Medulla oblongata (tissue), 1 donor: ENCODE data around the gene POLR2L.

Experiments
- DNase-seq: peaks from one replicate; pipeline ENCODE4 v3.0.0-alpha.2; 2015; ENCODE audit errors: extremely low spot score

Gene POLR2L

DNA sequence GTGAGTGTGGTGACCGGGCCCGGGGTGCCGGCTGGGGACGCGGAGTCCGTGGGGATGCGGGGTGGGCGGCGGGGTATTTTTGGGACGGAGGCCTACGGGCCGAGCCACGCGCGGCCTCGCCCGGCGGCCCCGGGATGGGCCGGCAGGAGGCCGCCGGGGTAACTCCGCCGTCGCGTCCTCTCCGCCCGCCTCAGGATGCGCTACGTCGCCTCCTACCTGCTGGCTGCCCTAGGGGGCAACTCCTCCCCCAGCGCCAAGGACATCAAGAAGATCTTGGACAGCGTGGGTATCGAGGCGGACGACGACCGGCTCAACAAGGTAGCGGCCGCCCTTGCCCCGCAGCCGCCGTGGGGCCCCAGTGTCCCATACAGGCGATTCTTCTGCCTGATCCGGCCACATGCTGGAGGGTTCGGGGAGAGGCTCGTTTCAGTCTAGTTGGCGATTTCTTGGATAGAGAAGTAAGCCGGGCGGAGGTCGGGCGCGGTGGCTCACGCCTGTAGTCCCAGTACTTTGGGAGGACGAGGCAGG, 32.2 kb downstream of the POLR2L start:
- DNase-seq = no peak

DNA sequence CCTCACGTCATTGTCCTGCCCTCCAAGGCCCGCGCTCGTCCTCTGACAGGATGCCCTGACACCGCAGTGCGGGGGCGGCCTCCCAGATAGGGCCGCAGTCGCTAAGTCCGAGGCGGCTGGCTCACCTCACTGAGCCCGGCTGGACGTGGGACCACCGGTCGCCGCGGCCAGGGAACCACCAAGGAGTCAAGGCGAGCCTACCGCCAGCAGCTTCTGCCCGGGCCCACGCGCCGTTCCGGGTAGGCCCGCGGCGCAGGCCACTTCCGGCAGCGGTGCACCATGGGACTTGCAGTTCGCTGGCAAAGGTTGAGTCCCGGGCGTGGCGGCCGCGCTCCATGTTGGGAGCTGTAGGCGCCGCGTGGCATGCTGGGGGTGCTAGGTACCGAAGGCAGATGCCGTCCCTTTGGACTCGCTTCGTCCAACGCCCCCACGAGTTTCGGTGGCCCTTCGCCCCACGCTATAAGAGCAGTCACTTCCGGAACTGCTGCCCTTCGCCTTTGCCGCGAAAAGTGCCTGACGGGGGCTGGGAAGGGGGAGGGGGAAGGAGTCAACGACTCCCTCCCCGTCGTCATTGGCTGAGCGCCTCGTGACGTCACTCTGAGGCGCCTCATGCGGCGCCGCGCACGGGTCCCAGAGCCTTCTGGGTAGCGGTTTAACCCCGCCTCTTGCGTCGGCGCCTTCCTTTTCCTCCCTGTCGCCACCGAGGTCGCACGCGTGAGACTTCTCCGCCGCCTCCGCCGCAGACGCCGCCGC, 32.9 kb downstream of the POLR2L start, which contains the start of gene RPLP2:
Gene RPLP2 (plus strand): TSS at position 681 of the 753 bp plus-strand sequence. CDS start 268 bp downstream, outside the sequence.
- peak; percentile 98 for DNase-seq

DNA sequence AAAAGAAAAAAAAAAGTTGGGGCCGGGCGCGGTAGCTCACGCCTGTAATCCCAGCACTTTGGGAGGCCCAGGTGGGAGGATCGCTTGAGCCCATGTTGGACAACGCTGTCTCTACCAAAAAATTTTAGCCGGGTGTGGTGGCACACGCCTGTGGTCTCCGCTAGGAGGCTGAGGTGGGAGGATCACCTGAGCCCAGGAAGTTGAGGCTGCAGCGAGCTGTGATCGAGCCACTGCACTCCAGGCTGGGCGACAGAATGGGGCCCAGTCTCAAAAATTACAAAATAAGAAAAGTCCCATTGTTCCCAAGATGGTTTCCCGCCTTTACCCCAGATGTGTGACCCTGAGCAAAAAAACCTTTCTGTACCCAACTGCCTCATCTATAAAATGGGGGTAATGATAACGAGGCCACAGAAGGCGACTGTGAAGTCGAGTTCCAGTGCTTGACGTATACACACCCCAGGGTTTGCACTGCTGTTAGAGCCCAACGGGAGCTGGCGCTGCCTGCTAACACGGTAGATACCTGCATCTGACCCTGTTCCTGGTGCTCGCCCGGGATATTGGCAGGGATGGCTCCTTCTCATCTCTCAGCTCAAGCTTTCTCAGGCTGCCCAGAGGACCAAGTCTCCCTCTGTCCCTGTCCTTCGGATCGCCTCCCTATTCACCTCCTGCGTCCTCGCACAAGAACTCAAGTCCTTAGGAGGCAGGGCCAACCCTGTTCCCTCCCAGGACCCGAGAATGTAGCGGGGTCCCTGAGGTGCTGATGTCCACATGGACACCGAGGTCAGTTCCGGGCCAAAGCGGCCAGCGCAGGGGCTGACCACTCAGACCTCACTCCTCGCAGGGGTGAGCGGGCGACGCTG, 33.7 kb downstream of the POLR2L start:
- DNase-seq = no peak

DNA sequence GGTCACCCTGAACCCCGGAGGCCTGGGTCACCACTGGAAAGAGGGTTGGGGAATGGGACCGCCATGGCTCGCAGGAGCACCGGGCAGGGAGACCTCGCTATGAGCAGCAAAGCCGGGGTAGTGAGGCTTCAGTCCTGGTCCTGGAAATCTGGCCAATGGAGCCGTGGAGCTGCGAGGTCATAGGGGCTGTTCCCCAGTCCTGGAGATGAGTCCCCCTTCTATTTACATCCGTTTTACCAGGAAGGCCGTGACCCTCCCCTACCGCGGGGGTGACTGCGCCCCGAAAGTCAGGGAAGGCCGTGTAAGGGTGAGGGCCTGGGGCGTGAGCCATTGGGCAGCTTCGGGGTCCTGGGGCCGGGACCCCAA, 37.7 kb downstream of the POLR2L start:
- no peak for DNase-seq

DNA sequence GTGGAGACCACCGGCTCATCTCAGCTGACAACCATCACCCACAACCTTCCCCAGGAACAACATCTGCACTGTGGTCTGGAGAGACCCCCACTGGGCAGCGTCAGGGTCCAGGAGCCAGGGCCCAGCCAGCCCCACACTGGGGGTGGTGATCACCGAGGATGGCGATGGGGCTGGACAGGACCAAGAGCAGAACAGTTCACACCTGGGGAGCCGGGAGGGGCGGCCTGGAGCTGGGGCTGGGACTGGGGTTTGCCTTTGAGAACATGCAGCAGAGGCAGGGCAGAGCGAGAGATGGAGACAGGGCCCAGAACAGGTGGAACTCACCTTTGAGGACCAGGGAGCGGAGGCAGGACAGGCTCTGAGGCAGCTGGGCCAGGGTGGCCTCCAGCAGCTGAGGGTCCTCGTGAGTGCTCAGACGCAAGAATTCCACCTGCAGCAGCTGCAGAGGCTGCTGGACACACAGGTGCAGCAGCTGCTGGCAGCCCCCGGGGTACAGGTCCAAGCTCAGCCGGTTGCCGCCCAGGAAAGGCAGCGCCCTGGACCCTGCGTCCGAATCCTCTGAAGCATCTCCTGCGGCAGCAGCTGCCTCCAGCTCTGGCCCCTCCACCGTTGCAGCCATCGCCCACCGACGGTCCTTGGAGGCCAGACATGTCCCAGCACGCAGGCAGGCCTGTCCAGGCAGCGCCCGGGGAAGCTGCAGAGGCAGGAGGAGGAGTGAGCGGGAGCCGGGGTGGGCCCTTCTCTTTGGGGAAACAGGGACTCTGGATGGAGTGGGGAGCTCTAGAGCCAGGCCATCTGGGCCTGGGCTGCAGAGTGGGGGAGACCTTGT, 38.3 kb downstream of the POLR2L start:
- no peak for DNase-seq

DNA sequence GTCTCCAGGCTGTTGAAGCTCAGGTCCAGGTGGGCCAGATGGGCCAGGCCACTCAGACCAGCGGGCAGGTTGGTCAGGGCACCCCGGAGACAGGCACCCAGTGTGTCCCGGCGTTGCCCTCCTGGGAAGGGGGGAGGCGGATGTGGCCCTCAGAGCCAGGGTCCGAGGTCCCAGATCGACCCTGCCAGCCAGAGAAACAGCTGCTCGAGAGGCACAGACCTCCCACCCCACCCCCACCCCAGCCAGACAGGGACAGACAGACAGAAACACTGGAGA, 38.9 kb downstream of the POLR2L start:
- no peak for DNase-seq

DNA sequence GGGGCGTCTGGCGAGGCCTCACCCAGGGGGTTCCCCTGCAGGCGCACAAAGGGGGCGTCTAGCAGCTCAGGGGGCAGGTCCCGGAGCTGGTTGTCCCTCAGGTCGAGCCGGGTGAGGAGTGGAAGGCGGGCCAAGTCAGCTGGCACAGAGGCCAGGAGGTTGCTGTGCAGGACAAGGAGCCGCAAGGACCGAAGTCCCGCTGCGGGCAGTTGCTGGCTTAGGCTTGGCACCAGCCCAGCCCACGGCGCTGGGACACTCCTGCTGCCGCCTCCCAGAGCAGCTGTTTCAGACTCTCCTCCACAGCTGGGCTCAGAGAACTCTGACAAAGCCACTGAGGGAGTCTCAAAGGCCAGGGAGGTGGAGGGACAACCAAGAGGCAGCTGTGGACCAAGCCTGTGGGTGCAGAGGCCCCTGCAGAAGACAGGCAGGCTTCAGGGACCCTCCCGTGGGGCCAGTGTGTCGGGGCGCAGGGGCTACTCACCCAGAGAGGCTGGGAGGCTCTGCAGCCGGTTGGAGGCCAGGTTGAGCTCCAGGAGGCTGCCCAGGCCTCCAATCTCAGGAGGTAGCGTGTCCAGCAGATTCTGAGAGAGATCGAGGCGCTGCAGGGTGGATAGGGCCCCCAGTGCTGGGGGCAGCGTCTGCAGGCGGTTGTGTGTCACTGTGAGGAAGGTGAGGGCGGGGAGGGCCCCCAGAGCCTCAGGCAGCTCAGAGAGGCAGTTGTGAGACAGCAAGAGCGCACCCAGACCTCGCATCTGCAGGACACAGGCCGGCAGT, 39.4 kb downstream of the POLR2L start:
- DNase-seq = no peak

DNA sequence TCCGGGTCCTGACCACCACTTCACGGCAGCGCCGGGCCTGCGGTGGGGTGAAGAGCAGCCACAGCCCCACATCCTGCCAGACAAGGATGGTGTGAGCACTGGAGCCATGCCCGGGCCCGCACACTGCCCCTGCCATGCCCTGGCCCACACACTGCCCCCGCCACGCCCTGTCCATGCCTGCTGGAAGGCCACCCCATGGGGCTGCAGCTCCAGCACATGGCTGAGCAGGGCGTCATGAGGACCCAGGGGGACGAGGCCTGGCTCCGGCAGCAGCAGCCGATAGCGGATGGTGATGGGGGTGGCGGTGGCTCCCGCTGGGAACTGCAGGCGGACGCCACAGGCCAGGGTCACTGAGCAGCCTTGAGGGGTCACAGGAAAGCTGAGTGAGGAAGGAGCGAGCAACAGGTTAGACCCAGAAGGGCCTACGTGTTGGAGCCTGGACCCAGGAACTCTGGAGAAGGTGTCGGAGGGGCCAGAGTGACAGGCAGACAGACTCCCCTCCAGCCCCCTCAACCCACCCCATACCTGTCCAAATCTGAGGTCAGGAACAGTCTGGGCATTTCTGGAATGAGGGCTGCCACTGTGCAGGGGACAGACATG, 40.2 kb downstream of the POLR2L start:
- DNase-seq = no peak

DNA sequence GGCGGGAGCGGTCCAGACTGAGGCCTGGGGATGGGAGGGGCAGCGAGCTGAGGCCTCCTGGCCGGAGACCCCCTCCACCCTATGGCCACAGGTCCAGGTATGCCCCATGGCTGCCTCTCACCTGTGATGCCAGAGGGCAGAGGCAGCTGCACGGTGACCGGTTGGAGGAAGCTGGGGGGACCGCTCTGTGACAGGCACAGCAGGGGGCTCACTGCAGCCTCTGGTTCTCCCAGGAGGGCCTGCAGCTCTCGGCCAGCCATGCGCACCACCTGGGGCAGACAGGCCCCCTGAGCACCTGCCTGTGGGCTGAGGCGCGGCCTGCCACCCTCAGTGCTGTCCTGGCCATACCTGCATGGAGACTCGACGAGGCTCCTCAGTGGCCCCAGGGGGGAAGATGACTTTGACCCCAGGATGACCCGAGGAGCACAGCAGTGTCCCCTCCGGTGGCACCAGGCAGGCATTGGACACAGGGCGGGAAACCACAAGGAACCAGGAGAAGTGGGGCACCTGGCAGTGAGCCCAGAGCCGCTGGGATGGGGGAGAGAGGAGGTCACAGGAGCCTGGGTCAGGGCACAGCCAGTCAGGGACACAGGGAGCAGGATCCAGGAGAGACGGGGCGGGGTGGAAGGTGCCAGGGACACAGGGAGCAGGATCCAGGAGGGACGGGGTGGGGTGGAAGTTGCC, 41.1 kb downstream of the POLR2L start:
- no peak for DNase-seq

DNA sequence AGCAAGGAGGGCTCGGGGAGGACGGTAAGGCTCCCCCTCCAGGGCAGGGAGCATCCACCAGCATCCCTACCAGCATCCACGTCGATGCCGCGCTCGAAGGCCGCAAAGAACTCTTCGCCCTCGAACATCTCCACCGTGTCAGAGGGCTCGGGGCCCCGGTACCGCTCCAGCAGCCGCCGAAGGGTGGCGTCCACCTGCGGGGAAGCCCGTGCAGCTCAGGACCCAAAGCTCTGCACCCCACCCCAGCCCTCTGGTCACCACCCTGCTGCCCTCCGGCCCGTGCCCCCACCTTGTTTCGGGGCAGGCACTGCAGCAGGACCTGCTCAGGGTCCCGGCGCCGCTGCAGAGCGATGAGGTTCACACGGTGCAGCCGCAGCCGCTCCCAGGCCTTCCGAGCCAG, 41.9 kb downstream of the POLR2L start:
- DNase-seq = no peak

DNA sequence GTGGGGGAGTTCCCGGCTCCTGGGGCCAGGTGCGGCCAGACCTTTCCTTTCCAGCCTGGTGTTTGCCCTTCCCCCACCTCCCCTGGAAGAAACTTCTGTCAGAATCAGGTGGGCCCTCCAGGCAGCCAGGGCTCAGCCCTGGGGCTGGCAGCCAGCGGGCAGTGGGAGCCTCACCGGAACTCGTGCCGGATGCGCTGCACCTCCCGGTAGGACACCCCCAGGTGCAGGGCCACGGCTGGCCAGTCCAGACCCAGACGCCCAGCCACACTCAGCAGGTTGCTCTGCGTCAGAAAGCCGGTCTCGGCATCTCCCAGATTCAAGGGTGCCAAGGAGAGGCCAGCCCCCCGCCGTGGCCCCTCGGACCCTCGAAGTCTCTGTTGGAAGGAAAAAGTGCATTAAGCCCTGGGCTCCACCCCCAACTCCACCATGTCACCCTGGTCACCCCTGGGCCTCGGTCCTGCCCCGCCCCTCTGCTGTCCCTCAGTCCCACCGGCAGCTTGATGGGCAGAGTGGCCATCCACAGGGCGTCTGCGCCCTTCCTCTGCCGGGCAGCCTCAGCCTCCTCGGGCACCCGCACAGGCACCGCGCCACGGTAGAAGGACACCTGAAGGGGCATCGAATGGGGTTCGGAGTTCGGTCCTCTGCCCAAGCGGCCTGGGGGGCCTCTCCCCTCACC, 42.5 kb downstream of the POLR2L start:
- no peak for DNase-seq

DNA sequence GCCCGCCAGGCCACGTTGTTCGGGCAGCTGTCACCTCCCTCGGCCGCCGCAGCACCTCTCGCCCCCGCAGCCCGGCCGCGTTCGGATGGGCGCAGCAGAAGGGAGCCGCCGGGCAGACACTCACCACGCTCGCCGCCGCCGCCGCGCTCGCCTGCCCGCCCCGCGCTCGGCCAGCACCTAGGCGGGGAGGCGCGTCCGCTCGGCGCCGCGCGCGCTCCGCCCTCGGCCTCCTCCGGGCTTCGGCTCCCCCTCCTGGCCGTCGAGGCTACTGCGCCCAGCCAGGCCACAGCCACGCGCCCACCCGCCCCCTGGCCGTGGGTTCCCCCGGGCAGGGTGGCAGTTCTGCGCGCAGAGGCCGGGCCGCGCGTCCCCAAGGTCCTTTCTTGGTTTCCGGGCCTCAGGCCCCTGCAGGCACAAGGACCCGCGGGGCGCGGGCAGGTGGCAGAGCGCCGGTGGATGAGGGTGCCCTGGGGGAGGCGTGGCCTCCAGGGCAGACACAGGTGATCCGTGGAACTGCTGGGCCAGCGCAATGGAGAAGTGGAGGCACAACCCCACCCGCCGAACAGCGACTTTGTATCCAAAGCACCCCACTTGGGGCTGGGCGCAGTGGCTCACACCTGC, 44.1 kb downstream of the POLR2L start, which contains the start of gene SLC25A22:
Gene SLC25A22 (minus strand): TSS at position 189 of the 621 bp plus-strand sequence. CDS start 3,275 bp downstream, outside the sequence.
- DNase-seq = peak; percentile 79

DNA sequence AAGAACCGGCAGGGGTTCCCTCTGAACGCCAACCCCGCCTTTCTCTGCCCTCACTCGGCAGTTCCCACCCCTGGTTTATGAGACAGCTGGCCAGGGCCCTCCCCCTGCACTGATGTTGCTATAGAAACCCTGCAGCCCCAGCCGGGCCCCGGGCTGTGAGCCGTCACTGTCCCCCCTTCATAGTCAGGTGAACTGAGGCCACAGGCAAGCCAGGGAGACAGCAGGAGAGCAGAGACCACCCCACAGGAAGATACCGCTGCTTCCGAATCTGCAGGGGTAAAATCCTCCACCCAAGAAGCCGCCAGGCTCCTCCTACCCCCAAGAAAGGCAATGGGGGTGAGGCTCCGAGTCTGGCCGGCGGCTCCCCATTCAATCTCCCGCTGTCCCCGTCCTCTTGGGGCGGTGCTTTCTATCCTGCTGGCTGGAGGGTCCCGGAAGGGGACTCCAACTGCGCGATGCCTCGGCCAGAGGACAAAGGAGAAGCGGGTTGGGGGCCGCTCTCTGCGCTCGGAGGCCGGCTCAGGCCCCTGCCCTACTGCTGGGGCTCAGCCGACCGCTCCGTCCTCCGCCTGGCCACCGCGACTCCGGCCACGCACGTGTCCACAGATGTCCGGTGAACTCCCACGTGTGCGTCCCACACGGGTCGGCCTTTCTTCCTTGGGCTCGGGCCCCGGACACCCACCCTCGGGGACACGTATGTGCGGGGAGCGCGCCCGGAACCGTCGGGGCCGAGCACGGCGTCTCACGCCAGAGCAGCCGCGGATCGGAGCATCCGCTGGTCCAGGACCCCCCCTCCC, 44.8 kb downstream of the POLR2L start:
- peak; percentile 78 for DNase-seq

DNA sequence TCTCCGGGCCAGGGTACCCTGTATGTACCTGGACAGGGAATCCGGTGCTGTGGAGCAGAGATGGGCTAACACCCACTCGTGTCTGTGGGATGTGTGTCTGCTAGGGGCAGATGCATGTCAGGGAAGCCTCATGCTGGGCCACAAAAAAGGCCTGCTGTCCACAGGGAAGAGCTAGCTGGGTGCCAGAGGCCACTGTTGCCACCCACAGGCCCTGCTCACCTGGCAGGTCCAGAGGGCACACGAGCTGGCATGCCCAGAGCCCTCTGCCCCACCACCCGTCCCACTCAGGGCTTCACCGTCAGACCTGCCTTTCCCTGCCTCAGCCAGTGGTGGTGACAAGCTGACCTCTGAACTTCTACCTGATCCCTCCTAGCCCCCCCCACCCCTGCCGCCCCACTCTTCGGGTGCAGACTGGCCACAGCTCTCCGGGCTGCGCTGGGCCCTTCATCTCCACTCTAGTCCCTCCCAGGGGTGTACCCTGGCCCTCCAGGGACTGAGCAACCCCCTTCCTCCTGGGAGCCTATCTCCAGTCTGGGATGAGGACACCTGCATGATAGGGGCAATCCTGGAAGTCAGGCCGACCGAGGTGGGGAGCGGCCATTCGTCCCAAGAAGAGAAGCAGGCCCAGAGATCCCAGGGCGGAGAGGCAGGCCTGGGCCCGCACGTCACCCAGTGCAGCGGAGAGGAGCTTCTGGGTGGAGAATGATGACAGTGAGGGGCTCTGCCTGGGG, 45.6 kb downstream of the POLR2L start:
- no peak for DNase-seq

DNA sequence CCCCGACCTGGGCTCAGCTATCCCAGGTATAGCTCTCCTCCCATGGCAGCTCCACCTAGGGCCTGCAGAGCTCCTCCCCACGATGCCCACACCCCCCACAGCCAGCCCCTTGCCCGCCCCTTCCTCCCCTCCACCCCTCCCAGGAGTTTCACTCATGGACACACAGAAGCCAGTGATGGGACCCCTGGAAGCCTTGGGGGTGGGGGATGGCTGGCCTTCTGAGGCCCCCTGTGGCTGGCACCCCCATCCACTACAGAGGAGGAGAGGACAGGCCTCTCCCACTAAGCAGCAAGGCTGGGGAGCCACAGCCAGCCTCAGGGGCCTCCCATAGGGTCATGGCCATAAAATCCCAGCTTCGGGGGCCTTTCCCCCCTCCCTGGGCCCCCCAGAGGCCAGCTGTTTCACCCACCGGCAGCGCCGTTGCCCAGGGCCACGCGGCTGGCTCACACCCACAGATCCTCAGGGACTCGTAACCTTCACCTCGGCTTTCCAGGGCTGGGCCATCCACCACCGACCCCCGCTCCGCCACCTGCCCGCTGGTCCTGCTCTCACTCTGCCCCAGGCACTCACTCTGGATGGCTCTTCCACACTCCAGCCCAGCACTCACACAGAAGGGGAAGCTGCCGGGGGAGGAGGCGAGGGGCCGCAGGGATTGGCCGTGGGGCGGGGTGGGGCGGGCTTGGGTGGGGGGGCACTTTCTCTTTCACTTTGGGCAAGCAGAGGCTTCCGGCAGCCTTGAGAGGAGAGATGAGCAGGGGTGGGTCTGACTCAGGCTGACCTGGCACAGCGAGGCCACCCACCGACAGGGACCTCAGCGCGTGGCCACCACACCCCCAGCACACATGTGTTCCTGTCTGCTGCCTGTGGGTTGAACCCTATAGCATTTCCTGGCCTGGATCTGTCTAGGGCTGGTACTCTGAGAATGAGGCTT, 46.4 kb downstream of the POLR2L start:
- peak; percentile 72 for DNase-seq
